Measurements from ENCODE around the gene ASCC3. TPM values are rescaled to one million over a fixed set of nuclear protein-coding genes. Genes with fewer than 3 reads are reported as not detected.

Gene ASCC3
- total and polyA plus RNA-seq, 2 experiments from 2014 or later = 49.1 to 60.2 TPM

- Histone ChIP-seq H3K27me3 (replicated peaks; ENCODE audit: insufficient read depth) (no peaks in the 10 kb centered on the region), H3K9me3 (ENCODE audit: low read depth) (no peaks in the 10 kb centered on the region), H3K4me2 (ENCODE audit: unreplicated experiment) (peak overlapping the region; percentile 94), H3K4me1 (ENCODE audit: insufficient read depth) (peaks cover 14% of the 10 kb centered on the region; the same call in 1 of the 2 replicates), H2AFZ (peak overlapping the region; percentile 92), H4K20me1 (ENCODE audit: insufficient read depth) (no peaks in the 10 kb centered on the region), H3K4me3 (peak overlapping the region; percentile 84), H3F3A (ENCODE audit: insufficient read depth) (peaks cover 23% of the 10 kb centered on the region; the same call in 1 of the 2 replicates), H3K36me3 (ENCODE audit: low read depth) (no peaks in the 10 kb centered on the region), H3K9me2 (ENCODE audit: insufficient read depth) (no peaks in the 10 kb centered on the region), H3K79me2 (ENCODE audit: insufficient read depth) (no peaks in the 10 kb centered on the region), H3K27ac (peak overlapping the region; percentile 59), H3K9ac (peak overlapping the region; percentile 79)
- peak; percentile 63 for DNase-seq
- 3 to 6% methylated on average over 9 of the region's 9 CpGs for WGBS, 2 experiments (ENCODE audit: low coverage in 1 of 2, low lambda C conversion rate in 2 of 2, missing lambda C conversion rate in 2 of 2)
- TF ChIP-seq EZH2phosphoT487 (IDR thresholded peaks at IDR 0.05; ENCODE audit: insufficient read depth, low read depth) = no peak
- TF ChIP-seq EZH2 (IDR thresholded peaks at IDR 0.05; ENCODE audit: insufficient read depth, poor library complexity, severe bottlenecking) = no peak
- in situ Hi-C loops (cut with MboI) = no loop called here
Observed at GRCh38 chr6:100460650-100461204, 420.4 kb downstream of the ASCC3 start.

DNA sequence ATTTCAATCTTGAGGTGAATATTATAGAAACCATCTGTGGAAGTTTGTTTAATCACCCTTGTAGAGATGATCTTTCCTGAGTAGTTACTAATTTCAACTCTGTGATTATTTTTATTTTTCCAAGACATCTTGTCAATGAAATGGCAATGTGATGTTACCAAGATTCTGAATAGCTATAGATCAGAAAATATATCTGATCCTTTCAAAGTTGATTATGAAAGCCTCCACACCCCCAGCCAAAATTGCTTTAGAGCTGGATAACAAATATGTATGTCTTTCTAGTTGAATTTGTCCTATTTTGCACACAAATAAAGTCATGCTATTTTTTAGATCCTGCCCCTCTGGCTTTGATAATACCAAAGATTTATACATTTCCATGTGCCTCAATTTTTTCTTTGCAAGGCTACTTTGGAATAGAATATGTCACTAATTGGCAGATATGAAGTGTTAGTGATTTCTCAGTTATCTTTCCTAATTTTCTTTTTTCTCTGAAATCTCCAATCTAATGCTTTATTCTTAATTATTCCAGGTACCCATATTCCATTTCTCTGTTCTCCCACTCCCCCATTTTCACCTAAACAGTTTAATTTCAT lies 421.4 kb downstream of the ASCC3 start:
- H3F3A ChIP-seq (ENCODE audit: insufficient read depth) = peaks cover 18% of the 10 kb centered on the region; the same call in 1 of the 2 replicates
- H3K4me3 ChIP-seq = no peak overlapping the region
- DNase-seq = no peak
- no peak overlapping the region for H3K27ac ChIP-seq
- in situ Hi-C loops (cut with MboI) = no loop called here
- no peaks in the 10 kb centered on the region for H3K9me2 ChIP-seq (ENCODE audit: insufficient read depth)
- H3K4me1 ChIP-seq (ENCODE audit: insufficient read depth) = peaks cover 14% of the 10 kb centered on the region; the same call in 1 of the 2 replicates
- no peaks in the 10 kb centered on the region for H3K9me3 ChIP-seq (ENCODE audit: low read depth)
- H3K36me3 ChIP-seq (ENCODE audit: low read depth) = no peaks in the 10 kb centered on the region
- TF ChIP-seq EZH2phosphoT487 (IDR thresholded peaks at IDR 0.05; ENCODE audit: insufficient read depth, low read depth) (no peak), EZH2 (IDR thresholded peaks at IDR 0.05; ENCODE audit: insufficient read depth, poor library complexity, severe bottlenecking) (no peak)
- H3K27me3 ChIP-seq (replicated peaks; ENCODE audit: insufficient read depth) = no peaks in the 10 kb centered on the region
- H3K79me2 ChIP-seq (ENCODE audit: insufficient read depth) = no peaks in the 10 kb centered on the region
- no peaks in the 10 kb centered on the region for H4K20me1 ChIP-seq (ENCODE audit: insufficient read depth)
- no peak overlapping the region for H3K4me2 ChIP-seq (ENCODE audit: unreplicated experiment)
- H2AFZ ChIP-seq = no peak overlapping the region
- H3K9ac ChIP-seq = no peak overlapping the region

DNA sequence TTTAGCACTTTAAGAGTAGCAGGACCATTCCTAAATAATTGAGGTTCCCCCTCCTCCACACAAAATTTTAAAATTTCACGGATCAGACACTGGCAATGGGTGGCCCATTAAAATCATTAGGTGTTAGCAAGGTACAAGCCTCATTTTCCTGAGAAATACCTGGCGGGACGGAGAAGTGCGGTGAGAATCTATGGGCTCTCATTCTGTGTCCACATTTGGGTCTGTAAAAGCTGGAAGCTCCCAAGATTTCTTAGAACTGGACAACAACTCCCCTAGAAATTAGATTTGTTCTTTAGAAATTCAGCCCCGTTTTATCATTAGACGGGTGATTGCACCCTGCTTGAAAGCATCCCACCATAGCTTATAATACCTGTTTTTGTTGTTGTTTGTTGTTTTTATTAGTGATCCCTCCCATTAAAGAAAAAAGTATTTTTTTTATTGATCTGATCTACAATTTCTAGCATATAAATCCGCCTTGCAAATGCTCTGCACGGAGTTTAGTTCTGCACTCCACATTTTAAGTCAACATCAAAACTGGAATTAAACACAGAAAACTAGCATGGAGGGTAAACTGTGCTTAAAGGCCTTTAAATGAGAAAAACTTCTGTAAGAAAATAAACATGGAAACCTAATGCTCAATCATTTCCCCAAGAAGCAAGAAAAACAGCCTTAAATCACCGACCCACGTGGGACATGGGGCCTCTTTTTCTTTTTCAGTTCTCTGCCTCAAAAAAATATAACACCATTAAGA lies 422.1 kb downstream of the ASCC3 start:
- Histone ChIP-seq H4K20me1 (ENCODE audit: insufficient read depth) (no peaks in the 10 kb centered on the region), H3K27ac (no peak overlapping the region), H3K9me2 (ENCODE audit: insufficient read depth) (no peaks in the 10 kb centered on the region), H3K4me1 (ENCODE audit: insufficient read depth) (peaks cover 14% of the 10 kb centered on the region; the same call in 1 of the 2 replicates), H3K36me3 (ENCODE audit: low read depth) (no peaks in the 10 kb centered on the region), H3F3A (ENCODE audit: insufficient read depth) (peaks cover 18% of the 10 kb centered on the region; the same call in 1 of the 2 replicates), H2AFZ (no peak overlapping the region), H3K9ac (no peak overlapping the region), H3K9me3 (ENCODE audit: low read depth) (no peaks in the 10 kb centered on the region), H3K4me3 (no peak overlapping the region), H3K79me2 (ENCODE audit: insufficient read depth) (no peaks in the 10 kb centered on the region), H3K27me3 (replicated peaks; ENCODE audit: insufficient read depth) (no peaks in the 10 kb centered on the region), H3K4me2 (ENCODE audit: unreplicated experiment) (no peak overlapping the region)
- TF ChIP-seq EZH2 (IDR thresholded peaks at IDR 0.05; ENCODE audit: insufficient read depth, poor library complexity, severe bottlenecking) (no peak), EZH2phosphoT487 (IDR thresholded peaks at IDR 0.05; ENCODE audit: insufficient read depth, low read depth) (no peak)
- in situ Hi-C loops (cut with MboI) = no loop called here
- 91% methylated on average over 10 of the region's 10 CpGs for WGBS, 2 experiments (ENCODE audit: low coverage in 1 of 2, low lambda C conversion rate in 2 of 2, missing lambda C conversion rate in 2 of 2)
- no peak for DNase-seq

Measured in GM23248 (cell line).